Lower lobe of right lung (tissue), 2 donors: ENCODE data around the gene SLC27A1. TPM values are rescaled to one million over a fixed set of nuclear protein-coding genes. Genes with fewer than 3 reads are reported as not detected.

ENCODE experiments used
- ATAC-seq, 2 donors: fragments of 200-7000 bp; cut with Tn5 transposase; one replicate each; pipeline ENCODE4 v1.9.1; 2020 to 2022; ENCODE audit warnings: mild to moderate bottlenecking in 2 of 2, moderate library complexity in 2 of 2
- DNase-seq: peaks from one replicate; pipeline ENCODE4 v3.0.0-alpha.2; 2020
- H3K27ac ChIP-seq: fragments of 200-600 bp; one replicate; pipeline ENCODE4 v1.8.0; 2022
- H3K27me3 ChIP-seq: fragments of 200-600 bp; one replicate; pipeline ENCODE4 v1.8.0; 2022; ENCODE audit warnings: low read depth
- H3K36me3 ChIP-seq: fragments of 200-600 bp; one replicate; pipeline ENCODE4 v1.8.0; 2022; ENCODE audit warnings: mild to moderate bottlenecking
- H3K4me1 ChIP-seq: fragments of 200-600 bp; one replicate; pipeline ENCODE4 v1.8.0; 2022
- H3K4me3 ChIP-seq: fragments of 200-600 bp; one replicate; pipeline ENCODE4 v1.8.0; 2022; ENCODE audit warnings: mild to moderate bottlenecking
- H3K9me3 ChIP-seq: fragments of 200-600 bp; one replicate; pipeline ENCODE4 v1.8.0; 2022
- CTCF ChIP-seq: fragments of 200-600 bp; IDR thresholded peaks from one replicate; pipeline ENCODE4 v1.8.0; 2022; ENCODE audit warnings: antibody characterized with exemption, mild to moderate bottlenecking
- intact Hi-C: fragments of 100-400 bp; cut with DNase I; formaldehyde crosslinking; loops from one replicate; pipeline ENCODE4 v1.11.0; 2022
- total RNA-seq: library from RNA; stranded (reverse); fragmentation: NEBNext Ultra II Directional; extraction: Animal tissue kit (Norgen Biotek cat#: 25700); gene quantifications from one replicate; pipeline ENCODE4 v1.2.1, GENCODE V29; 2021
- donor health status: DM: no; HTN: yes; CAD: no; lungs with severe emphysema.

Gene SLC27A1
- total RNA-seq, 1 donor from 2014 or later = 27.0 TPM

- H3K4me1 ChIP-seq = peaks cover 13% of the 10 kb centered on the region
- intact Hi-C loops = no loop called here
- no peak for TF ChIP-seq CTCF
- no peaks in the 10 kb centered on the region for H3K9me3 ChIP-seq
- H3K36me3 ChIP-seq = no peaks in the 10 kb centered on the region
- H3K27me3 ChIP-seq = no peaks in the 10 kb centered on the region
- no peak for DNase-seq
- no peak for ATAC-seq
- no peak overlapping the region for H3K27ac ChIP-seq
- no peak overlapping the region for H3K4me3 ChIP-seq
These were observed 11.7 kb downstream of the SLC27A1 start for GRCh38 chr19:17481986-17482385.

GRCh38 chr19:17482877-17483604 lies 12.7 kb downstream of the SLC27A1 start:
- Histone ChIP-seq H3K27me3 (no peaks in the 10 kb centered on the region), H3K4me3 (no peak overlapping the region), H3K9me3 (no peaks in the 10 kb centered on the region), H3K36me3 (no peaks in the 10 kb centered on the region), H3K4me1 (peaks cover 20% of the 10 kb centered on the region), H3K27ac (no peak overlapping the region)
- TF ChIP-seq CTCF = no peak
- ATAC-seq = no peak
- no peak for DNase-seq
- intact Hi-C loops = no loop called here

- Histone ChIP-seq H3K9me3 (no peaks in the 10 kb centered on the region), H3K27me3 (no peaks in the 10 kb centered on the region), H3K36me3 (no peaks in the 10 kb centered on the region), H3K4me1 (peaks cover 26% of the 10 kb centered on the region), H3K27ac (no peak overlapping the region), H3K4me3 (no peak overlapping the region)
- TF ChIP-seq CTCF = no peak
- no peak for DNase-seq
- intact Hi-C loops = no loop called here
- no peak for ATAC-seq
These were observed 13.3 kb downstream of the SLC27A1 start for GRCh38 chr19:17483605-17484002.

GRCh38 chr19:17484520-17485185 lies 14.3 kb downstream of the SLC27A1 start:
- no peak for ATAC-seq
- Histone ChIP-seq H3K27me3 (no peaks in the 10 kb centered on the region), H3K36me3 (no peaks in the 10 kb centered on the region), H3K4me1 (peaks cover 35% of the 10 kb centered on the region), H3K27ac (no peak overlapping the region), H3K9me3 (no peaks in the 10 kb centered on the region), H3K4me3 (no peak overlapping the region)
- intact Hi-C loops = no loop called here
- no peak for DNase-seq
- TF ChIP-seq CTCF = no peak

GRCh38 chr19:17486545-17487240 lies 16.4 kb downstream of the SLC27A1 start:
- intact Hi-C loops = no loop called here
- Histone ChIP-seq H3K4me1 (peaks cover 27% of the 10 kb centered on the region), H3K27ac (no peak overlapping the region), H3K9me3 (no peaks in the 10 kb centered on the region), H3K27me3 (no peaks in the 10 kb centered on the region), H3K4me3 (no peak overlapping the region), H3K36me3 (no peaks in the 10 kb centered on the region)
- DNase-seq (no peak), ATAC-seq (no peak)
- no peak for TF ChIP-seq CTCF
